WTC11 (cell line): Measurements from ENCODE around the gene RASGRP2. TPM values are rescaled to one million over a fixed set of nuclear protein-coding genes. Genes with fewer than 3 reads are reported as not detected.

Experiments
- ATAC-seq: fragments of 200-7000 bp; cut with Tn5 transposase; 2 replicates; pipeline ENCODE4 v1.10.0; 2021; ENCODE audit warnings: mild to moderate bottlenecking, moderate library complexity
- CTCF ChIA-PET: fragments of 300-600 bp; sonication (Branson Sonifier 250); formaldehyde crosslinking; loops from one replicate; lab custom pipeline; 2021; ENCODE audit warnings: antibody characterized with exemption; lab: Charles Lee
- POLR2A ChIA-PET: fragments of 350-600 bp; sonication (Branson Sonifier 250); formaldehyde crosslinking; loops from one replicate; lab custom pipeline; 2021; ENCODE audit warnings: antibody characterized with exemption; lab: Charles Lee
- DNase-seq: peaks from one replicate; pipeline ENCODE4 v3.0.0; 2021; ENCODE audit warnings: low spot score
- H3K27ac Mint-ChIP-seq: 2 replicates; pipeline ENCODE4 v1.8.0; 2021; ENCODE audit warnings: mixed read lengths
- H3K27me3 Mint-ChIP-seq: 2 replicates; pipeline ENCODE4 v1.8.0; 2021; ENCODE audit warnings: low read depth, mild to moderate bottlenecking, moderate library complexity, mixed read lengths
- H3K36me3 Mint-ChIP-seq: 2 replicates; pipeline ENCODE4 v1.8.0; 2021; ENCODE audit warnings: mixed read lengths
- H3K4me1 Mint-ChIP-seq: 2 replicates; pipeline ENCODE4 v1.8.0; 2022; ENCODE audit warnings: mixed read lengths
- H3K4me3 Mint-ChIP-seq: 2 replicates; pipeline ENCODE4 v1.8.0; 2021; ENCODE audit warnings: mild to moderate bottlenecking, moderate library complexity, mixed read lengths
- H3K9me3 Mint-ChIP-seq: 2 replicates; pipeline ENCODE4 v1.8.0; 2021; ENCODE audit warnings: mixed read lengths
- ATF1 ChIP-seq: sonication (generic); formaldehyde crosslinking; IDR thresholded peaks from 2 replicates; pipeline ENCODE4 v1.8.1; 2023; ENCODE audit warnings: mild to moderate bottlenecking, moderate library complexity, missing genetic modification reagents
- CBFB ChIP-seq: sonication (generic); formaldehyde crosslinking; IDR thresholded peaks from 2 replicates; pipeline ENCODE4 v1.8.1; 2022; ENCODE audit warnings: mild to moderate bottlenecking, low read depth, missing genetic modification reagents
- EMX1 ChIP-seq: fragments of 250-450 bp; sonication (Bioruptor Pico); IDR thresholded peaks from 2 replicates; pipeline ENCODE4 v1.8.0; 2021; ENCODE audit warnings: mild to moderate bottlenecking
- FOXK1 ChIP-seq: sonication (generic); formaldehyde crosslinking; IDR thresholded peaks from 2 replicates; pipeline ENCODE4 v1.8.0; 2022; ENCODE audit warnings: mild to moderate bottlenecking, moderate library complexity, missing genetic modification reagents
- FOXP1 ChIP-seq: sonication (generic); formaldehyde crosslinking; IDR thresholded peaks from 2 replicates; pipeline ENCODE4 v1.8.0; 2022; ENCODE audit warnings: missing genetic modification reagents, mild to moderate bottlenecking, moderate library complexity, borderline replicate concordance
- KAT7 ChIP-seq: sonication (generic); formaldehyde crosslinking; IDR thresholded peaks from 2 replicates; pipeline ENCODE4 v1.8.1; 2023; ENCODE audit warnings: missing genetic modification reagents, mild to moderate bottlenecking, borderline replicate concordance
- MXD4 ChIP-seq: fragments of 250-450 bp; sonication (Bioruptor Pico); IDR thresholded peaks from 2 replicates; pipeline ENCODE4 v1.8.0; 2021; ENCODE audit warnings: mild to moderate bottlenecking, moderate library complexity, borderline replicate concordance
- NFYB ChIP-seq: sonication (generic); formaldehyde crosslinking; conservative IDR thresholded peaks from 2 replicates; pipeline ENCODE4 v1.8.0; 2022; ENCODE audit warnings: low read depth, missing genetic modification reagents
- NR2C2 ChIP-seq: sonication (generic); formaldehyde crosslinking; IDR thresholded peaks from 2 replicates; pipeline ENCODE4 v1.8.0; 2022; ENCODE audit warnings: mild to moderate bottlenecking, missing genetic modification reagents
- RELA ChIP-seq: sonication (generic); formaldehyde crosslinking; IDR thresholded peaks from 2 replicates; pipeline ENCODE4 v1.8.1; 2022; ENCODE audit warnings: missing genetic modification reagents, mild to moderate bottlenecking, borderline replicate concordance
- ZNF121 ChIP-seq: sonication (generic); formaldehyde crosslinking; IDR thresholded peaks from 2 replicates; pipeline ENCODE4 v1.8.0; 2023; ENCODE audit warnings: missing genetic modification reagents
- ZNF219 ChIP-seq: sonication (generic); formaldehyde crosslinking; IDR thresholded peaks from 2 replicates; pipeline ENCODE4 v1.8.0; 2023; ENCODE audit warnings: missing genetic modification reagents, mild to moderate bottlenecking, borderline replicate concordance
- ZNF396 ChIP-seq: fragments of 250-450 bp; sonication (Bioruptor Pico); IDR thresholded peaks from 2 replicates; pipeline ENCODE4 v1.8.0; 2021; ENCODE audit warnings: mild to moderate bottlenecking, moderate library complexity, borderline replicate concordance
- ZSCAN18 ChIP-seq: fragments of 250-450 bp; sonication (Bioruptor Pico); IDR thresholded peaks from 2 replicates; pipeline ENCODE4 v2.1.2; 2022; ENCODE audit warnings: mild to moderate bottlenecking, moderate library complexity
- total RNA-seq: library from RNA; stranded (reverse); gene quantifications from 3 replicates; pipeline ENCODE4 v1.2.3, GENCODE V29; 2021
- TF ChIP-seq, protein P1 (sequence below): sonication (generic); formaldehyde crosslinking; IDR thresholded peaks from 2 replicates; pipeline ENCODE4 v1.8.0; 2022; ENCODE audit warnings: mild to moderate bottlenecking, missing genetic modification reagents
- TF ChIP-seq, protein P2 (sequence below): sonication (generic); formaldehyde crosslinking; IDR thresholded peaks from 2 replicates; pipeline ENCODE4 v1.8.1; 2023; ENCODE audit warnings: mild to moderate bottlenecking, moderate library complexity, missing genetic modification reagents
- TF ChIP-seq, protein P3 (sequence below): sonication (generic); formaldehyde crosslinking; conservative IDR thresholded peaks from 2 replicates; pipeline ENCODE4 v1.8.1; 2023; ENCODE audit warnings: mild to moderate bottlenecking, low read depth, missing genetic modification reagents, moderate library complexity
- TF ChIP-seq, protein P4 (sequence below): sonication (generic); formaldehyde crosslinking; IDR thresholded peaks from 2 replicates; pipeline ENCODE4 v1.8.1; 2022; ENCODE audit warnings: mild to moderate bottlenecking, missing genetic modification reagents, moderate library complexity, borderline replicate concordance
- TF ChIP-seq, protein P5 (sequence below): sonication (generic); formaldehyde crosslinking; IDR thresholded peaks from 2 replicates; pipeline ENCODE4 v1.8.1; 2023; ENCODE audit warnings: mild to moderate bottlenecking, missing genetic modification reagents, moderate library complexity

RASGRP2 gene
- total RNA-seq, 1 experiment from 2014 or later, result 31.9 TPM

DNA sequence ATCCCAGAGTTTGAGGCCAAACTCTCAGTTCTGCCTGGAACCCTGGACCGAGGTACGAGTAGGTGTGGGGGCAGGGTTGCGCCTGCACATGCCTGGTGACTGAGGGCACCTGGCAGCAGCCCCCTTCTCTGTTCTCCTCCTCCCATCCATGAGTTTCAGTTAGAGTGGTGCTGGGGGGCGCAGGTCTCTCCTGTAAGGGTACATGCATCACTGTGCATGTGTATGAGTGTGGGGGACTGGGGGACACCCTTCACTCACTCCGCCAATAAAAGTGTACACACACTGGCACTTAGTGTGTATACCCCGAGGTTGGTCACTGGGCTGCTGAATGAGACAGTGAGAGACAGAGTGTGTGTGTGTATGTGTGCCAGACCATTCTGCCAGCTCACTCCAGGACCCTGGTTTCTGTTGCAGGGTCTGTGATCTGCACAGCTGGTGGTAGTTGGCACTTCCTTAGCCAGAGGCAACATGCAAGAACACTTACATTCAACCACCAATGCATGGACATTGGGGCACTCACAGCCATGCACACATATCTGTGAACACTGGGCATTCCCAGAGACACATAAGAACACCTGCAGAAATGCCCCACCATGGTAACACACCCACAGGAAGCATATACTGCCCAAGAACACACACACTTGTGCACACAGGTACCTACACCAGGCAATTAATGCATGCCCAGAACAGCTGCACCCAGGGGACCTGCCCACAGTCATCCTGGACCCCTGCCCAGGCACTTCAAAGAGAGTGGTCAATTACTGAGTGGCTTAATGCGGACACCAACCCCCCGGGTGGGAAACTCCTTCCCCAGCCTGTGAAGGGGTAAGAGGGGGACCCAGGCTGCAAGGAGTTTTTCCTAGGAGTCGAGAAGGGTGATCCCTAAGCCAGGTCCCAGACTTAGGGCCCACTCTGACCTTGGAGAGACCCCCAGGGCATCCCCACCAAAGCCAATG lies 19.8 kb downstream of the RASGRP2 start:
- H3K4me3 Mint-ChIP-seq, result peak overlapping the region; percentile 39
- no peak for DNase-seq

More for the DNA sequence above, 19.8 kb downstream of the RASGRP2 start:
- ChIA-PET CTCF (interaction anchor here (1.0 to 4.9 kb wide), 2 partner anchors 14 to 19 kb away, joined by 3 to 43 read pairs; partner anchors contain the start of gene RASGRP2), POLR2A (no interaction called here)
- no peak for TF ChIP-seq ZNF219 (CRISPR knock-in tag)
- no peak for TF ChIP-seq ZNF121 (CRISPR knock-in tag)
- no peak for TF ChIP-seq FOXK1 (CRISPR knock-in tag)
- TF ChIP-seq EMX1 (CRISPR knock-in tag), result no peak
- TF ChIP-seq, protein P1, sequence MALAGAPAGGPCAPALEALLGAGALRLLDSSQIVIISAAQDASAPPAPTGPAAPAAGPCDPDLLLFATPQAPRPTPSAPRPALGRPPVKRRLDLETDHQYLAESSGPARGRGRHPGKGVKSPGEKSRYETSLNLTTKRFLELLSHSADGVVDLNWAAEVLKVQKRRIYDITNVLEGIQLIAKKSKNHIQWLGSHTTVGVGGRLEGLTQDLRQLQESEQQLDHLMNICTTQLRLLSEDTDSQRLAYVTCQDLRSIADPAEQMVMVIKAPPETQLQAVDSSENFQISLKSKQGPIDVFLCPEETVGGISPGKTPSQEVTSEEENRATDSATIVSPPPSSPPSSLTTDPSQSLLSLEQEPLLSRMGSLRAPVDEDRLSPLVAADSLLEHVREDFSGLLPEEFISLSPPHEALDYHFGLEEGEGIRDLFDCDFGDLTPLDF (CRISPR knock-in tag), result no peak
- TF ChIP-seq ZSCAN18 (CRISPR knock-in tag), result no peak
- TF ChIP-seq NFYB, result no peak
- no peak for TF ChIP-seq RELA (CRISPR knock-in tag)
- TF ChIP-seq, protein P2, sequence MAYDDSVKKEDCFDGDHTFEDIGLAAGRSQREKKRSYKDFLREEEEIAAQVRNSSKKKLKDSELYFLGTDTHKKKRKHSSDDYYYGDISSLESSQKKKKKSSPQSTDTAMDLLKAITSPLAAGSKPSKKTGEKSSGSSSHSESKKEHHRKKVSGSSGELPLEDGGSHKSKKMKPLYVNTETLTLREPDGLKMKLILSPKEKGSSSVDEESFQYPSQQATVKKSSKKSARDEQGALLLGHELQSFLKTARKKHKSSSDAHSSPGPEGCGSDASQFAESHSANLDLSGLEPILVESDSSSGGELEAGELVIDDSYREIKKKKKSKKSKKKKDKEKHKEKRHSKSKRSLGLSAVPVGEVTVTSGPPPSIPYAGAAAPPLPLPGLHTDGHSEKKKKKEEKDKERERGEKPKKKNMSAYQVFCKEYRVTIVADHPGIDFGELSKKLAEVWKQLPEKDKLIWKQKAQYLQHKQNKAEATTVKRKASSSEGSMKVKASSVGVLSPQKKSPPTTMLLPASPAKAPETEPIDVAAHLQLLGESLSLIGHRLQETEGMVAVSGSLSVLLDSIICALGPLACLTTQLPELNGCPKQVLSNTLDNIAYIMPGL (CRISPR knock-in tag), result no peak
- TF ChIP-seq NR2C2 (CRISPR knock-in tag), result no peak
- TF ChIP-seq CBFB (CRISPR knock-in tag), result no peak
- no peak for TF ChIP-seq MXD4 (CRISPR knock-in tag)
- TF ChIP-seq, protein P3, sequence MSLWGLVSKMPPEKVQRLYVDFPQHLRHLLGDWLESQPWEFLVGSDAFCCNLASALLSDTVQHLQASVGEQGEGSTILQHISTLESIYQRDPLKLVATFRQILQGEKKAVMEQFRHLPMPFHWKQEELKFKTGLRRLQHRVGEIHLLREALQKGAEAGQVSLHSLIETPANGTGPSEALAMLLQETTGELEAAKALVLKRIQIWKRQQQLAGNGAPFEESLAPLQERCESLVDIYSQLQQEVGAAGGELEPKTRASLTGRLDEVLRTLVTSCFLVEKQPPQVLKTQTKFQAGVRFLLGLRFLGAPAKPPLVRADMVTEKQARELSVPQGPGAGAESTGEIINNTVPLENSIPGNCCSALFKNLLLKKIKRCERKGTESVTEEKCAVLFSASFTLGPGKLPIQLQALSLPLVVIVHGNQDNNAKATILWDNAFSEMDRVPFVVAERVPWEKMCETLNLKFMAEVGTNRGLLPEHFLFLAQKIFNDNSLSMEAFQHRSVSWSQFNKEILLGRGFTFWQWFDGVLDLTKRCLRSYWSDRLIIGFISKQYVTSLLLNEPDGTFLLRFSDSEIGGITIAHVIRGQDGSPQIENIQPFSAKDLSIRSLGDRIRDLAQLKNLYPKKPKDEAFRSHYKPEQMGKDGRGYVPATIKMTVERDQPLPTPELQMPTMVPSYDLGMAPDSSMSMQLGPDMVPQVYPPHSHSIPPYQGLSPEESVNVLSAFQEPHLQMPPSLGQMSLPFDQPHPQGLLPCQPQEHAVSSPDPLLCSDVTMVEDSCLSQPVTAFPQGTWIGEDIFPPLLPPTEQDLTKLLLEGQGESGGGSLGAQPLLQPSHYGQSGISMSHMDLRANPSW (CRISPR knock-in tag), result no peak
- TF ChIP-seq, protein P4, sequence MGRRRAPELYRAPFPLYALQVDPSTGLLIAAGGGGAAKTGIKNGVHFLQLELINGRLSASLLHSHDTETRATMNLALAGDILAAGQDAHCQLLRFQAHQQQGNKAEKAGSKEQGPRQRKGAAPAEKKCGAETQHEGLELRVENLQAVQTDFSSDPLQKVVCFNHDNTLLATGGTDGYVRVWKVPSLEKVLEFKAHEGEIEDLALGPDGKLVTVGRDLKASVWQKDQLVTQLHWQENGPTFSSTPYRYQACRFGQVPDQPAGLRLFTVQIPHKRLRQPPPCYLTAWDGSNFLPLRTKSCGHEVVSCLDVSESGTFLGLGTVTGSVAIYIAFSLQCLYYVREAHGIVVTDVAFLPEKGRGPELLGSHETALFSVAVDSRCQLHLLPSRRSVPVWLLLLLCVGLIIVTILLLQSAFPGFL, result no peak
- no peak for TF ChIP-seq ATF1 (CRISPR knock-in tag)
- TF ChIP-seq, protein P5, sequence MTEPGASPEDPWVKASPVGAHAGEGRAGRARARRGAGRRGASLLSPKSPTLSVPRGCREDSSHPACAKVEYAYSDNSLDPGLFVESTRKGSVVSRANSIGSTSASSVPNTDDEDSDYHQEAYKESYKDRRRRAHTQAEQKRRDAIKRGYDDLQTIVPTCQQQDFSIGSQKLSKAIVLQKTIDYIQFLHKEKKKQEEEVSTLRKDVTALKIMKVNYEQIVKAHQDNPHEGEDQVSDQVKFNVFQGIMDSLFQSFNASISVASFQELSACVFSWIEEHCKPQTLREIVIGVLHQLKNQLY (CRISPR knock-in tag), result no peak
- no peak for TF ChIP-seq FOXP1
- no peak for TF ChIP-seq KAT7
- no peak for TF ChIP-seq ZNF396 (CRISPR knock-in tag)
- no peak for ATAC-seq
- Mint-ChIP-seq H3K9me3 (no peaks in the 10 kb centered on the region), H3K36me3 (peaks cover 7% of the 10 kb centered on the region; the same call in 1 of the 2 replicates), H3K27me3 (peaks cover 41% of the 10 kb centered on the region), H3K4me1 (peaks cover 44% of the 10 kb centered on the region), H3K27ac (no peak overlapping the region)
